Measurements from ENCODE around the gene MAGI1. TPM values are rescaled to one million over a fixed set of nuclear protein-coding genes. Genes with fewer than 3 reads are reported as not detected.

MAGI1 gene
- total RNA-seq, 1 donor from 2014 or later: 5.0 TPM

DNA sequence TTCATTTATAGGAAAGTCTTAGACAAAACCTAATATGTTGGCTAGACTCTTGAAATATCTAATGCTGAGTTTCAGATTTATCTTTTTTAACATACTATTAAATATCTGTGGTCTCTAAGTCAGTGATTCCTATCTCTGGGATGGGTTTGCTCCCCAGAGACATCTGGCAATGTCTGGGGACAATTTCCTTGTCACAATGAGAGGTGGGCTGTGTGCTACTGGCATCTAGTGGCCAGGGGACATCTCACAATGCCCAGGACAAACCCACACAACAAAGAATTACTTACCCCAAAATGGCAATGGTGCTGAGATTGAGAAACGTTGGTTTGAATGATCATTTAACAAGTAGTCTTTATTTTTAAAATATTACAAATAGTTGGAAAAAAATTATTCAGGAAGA is 602.1 kb downstream of the MAGI1 start:
- FAIRE-seq: no peak
- no peak overlapping the region for H3K4me3 ChIP-seq (ENCODE audit: low read depth, low read length)
- H3K36me3 ChIP-seq (ENCODE audit: control insufficient read depth, insufficient read depth, low read length): no peaks in the 10 kb centered on the region
- TF ChIP-seq, protein P1, sequence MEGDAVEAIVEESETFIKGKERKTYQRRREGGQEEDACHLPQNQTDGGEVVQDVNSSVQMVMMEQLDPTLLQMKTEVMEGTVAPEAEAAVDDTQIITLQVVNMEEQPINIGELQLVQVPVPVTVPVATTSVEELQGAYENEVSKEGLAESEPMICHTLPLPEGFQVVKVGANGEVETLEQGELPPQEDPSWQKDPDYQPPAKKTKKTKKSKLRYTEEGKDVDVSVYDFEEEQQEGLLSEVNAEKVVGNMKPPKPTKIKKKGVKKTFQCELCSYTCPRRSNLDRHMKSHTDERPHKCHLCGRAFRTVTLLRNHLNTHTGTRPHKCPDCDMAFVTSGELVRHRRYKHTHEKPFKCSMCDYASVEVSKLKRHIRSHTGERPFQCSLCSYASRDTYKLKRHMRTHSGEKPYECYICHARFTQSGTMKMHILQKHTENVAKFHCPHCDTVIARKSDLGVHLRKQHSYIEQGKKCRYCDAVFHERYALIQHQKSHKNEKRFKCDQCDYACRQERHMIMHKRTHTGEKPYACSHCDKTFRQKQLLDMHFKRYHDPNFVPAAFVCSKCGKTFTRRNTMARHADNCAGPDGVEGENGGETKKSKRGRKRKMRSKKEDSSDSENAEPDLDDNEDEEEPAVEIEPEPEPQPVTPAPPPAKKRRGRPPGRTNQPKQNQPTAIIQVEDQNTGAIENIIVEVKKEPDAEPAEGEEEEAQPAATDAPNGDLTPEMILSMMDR (IDR thresholded peaks at IDR 0.05; ENCODE audit: insufficient read depth, low read length, severe bottlenecking): peak; percentile 16
- H3K27me3 ChIP-seq (ENCODE audit: control insufficient read depth, insufficient read depth, low read length): no peaks in the 10 kb centered on the region
- DNase-seq (ENCODE audit: low read depth): no peak

DNA sequence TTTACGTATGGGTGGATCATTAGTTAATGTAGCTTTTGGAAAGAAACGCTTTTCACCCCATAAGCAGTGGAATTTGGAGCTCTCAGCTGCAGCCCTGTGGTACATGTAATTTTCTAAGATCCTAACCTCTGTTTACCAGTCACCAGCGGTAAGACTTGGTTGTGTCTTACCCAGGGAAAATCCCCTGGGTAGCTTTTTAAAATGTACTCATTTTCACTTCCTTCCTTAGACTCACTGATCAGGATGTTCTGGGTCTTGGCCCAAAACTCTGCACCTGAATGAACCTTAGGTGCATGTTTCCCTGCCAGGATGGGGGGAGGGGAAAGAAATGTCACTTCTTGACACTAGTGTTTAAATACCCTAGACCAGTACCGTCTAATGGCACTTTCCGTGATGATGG is 605.2 kb downstream of the MAGI1 start:
- no peaks in the 10 kb centered on the region for H3K27me3 ChIP-seq (ENCODE audit: control insufficient read depth, insufficient read depth, low read length)
- TF ChIP-seq, protein P1 (IDR thresholded peaks at IDR 0.05; ENCODE audit: insufficient read depth, low read length, severe bottlenecking): no peak
- H3K4me3 ChIP-seq (ENCODE audit: low read depth, low read length): no peak overlapping the region
- no peak for FAIRE-seq
- H3K36me3 ChIP-seq (ENCODE audit: control insufficient read depth, insufficient read depth, low read length): no peaks in the 10 kb centered on the region
- DNase-seq (ENCODE audit: low read depth): no peak

DNA sequence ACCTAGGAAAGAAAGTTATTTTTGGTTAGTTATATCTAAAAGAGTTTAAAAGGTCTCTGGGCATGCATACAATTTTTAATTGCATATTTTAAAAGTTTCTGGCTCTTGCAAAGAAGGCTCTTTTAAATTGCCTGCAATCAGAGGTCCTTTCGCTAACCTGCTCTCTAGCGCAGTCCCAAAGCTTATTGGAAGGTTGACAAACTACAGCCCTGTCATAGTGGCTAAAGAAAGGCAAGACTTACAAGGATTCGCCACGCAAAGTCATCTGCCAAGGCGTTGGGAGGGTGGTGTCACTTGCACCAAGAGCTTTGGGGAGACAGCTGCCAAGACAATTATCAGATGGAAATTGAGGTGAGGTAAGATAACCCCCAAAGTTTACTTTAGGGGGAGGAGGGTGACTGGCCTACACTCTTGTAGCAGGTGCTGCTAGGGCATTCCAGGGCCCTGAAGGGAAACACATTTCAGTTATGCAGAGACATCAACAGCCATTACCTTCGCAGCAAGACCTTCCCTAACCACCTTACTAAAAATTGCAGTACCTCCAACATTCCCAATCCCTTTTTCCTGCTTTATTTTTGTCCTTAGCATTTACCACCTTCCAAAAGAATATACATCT is 606.2 kb downstream of the MAGI1 start:
- TF ChIP-seq, protein P1 (IDR thresholded peaks at IDR 0.05; ENCODE audit: insufficient read depth, low read length, severe bottlenecking): no peak
- FAIRE-seq: no peak

DNA sequence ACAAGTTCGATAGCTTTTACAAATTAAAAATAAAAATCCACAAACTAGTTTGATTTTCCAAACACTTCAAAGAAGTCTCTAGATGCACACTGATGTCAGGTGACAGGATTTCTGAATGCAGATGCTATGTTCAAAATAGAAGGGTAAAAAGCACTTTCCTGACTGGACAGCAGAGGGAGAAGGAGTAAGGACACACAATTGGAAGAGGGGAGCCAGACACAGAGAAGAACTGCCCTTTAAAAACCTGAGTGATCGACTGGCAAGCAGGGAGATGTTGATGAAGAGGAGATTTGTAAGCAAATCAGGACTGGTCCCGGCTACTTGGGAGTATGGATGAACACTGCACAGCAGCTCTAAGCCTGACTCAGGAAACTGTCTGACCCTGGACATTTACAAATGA is 612.8 kb downstream of the MAGI1 start:
- H3K36me3 ChIP-seq (ENCODE audit: control insufficient read depth, insufficient read depth, low read length): no peaks in the 10 kb centered on the region
- no peak overlapping the region for H3K4me3 ChIP-seq (ENCODE audit: low read depth, low read length)
- FAIRE-seq (no peak), DNase-seq (ENCODE audit: low read depth) (peak; percentile 23)
- no peaks in the 10 kb centered on the region for H3K27me3 ChIP-seq (ENCODE audit: control insufficient read depth, insufficient read depth, low read length)
- TF ChIP-seq, protein P1 (IDR thresholded peaks at IDR 0.05; ENCODE audit: insufficient read depth, low read length, severe bottlenecking): peak; percentile 43

More for the DNA sequence above, 606.2 kb downstream of the MAGI1 start:
- no peak for DNase-seq (ENCODE audit: low read depth)
- Histone ChIP-seq H3K4me3 (ENCODE audit: low read depth, low read length) (no peak overlapping the region), H3K27me3 (ENCODE audit: control insufficient read depth, insufficient read depth, low read length) (no peaks in the 10 kb centered on the region), H3K36me3 (ENCODE audit: control insufficient read depth, insufficient read depth, low read length) (no peaks in the 10 kb centered on the region)

DNA sequence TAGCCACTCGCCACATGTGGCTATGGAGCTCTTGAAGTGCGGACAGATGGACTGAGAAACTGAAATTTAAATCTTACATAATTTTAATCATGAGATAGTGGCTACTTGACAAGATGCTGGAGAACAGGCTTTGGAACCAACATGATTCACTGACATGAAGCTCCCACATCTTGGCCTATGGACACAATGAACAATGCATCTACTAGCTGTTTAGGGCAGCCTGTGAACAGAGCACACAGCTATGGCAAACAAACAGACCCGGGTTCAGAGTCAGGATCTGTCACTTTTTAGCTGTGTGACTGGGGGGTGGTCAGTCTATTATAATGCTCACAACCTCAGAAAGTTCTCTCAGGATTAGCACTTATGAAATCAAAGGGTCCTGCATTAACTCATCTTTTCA is 616.6 kb downstream of the MAGI1 start:
- H3K27me3 ChIP-seq (ENCODE audit: control insufficient read depth, insufficient read depth, low read length): no peaks in the 10 kb centered on the region
- H3K36me3 ChIP-seq (ENCODE audit: control insufficient read depth, insufficient read depth, low read length): no peaks in the 10 kb centered on the region
- H3K4me3 ChIP-seq (ENCODE audit: low read depth, low read length): no peak overlapping the region
- no peak for DNase-seq (ENCODE audit: low read depth)
- TF ChIP-seq, protein P1 (IDR thresholded peaks at IDR 0.05; ENCODE audit: insufficient read depth, low read length, severe bottlenecking): no peak
- no peak for FAIRE-seq

DNA sequence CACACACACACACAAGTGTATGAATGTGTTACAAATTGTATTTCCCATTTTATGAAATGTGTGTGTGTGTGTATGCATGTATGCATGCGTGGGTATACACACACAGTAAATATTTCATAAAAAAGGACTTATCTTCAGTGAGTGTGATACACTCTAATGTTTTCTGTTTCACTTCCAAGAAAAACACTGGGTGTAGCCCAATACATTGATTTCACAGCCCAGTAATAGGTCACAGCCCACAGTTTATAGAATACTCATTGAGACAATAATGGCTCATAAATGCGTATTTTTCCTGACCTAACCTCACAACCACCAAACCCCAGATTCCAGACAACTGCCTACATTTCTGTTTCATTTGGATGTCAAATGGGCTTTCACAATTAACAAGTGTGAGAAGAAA is 619.5 kb downstream of the MAGI1 start:
- FAIRE-seq (no peak), DNase-seq (ENCODE audit: low read depth) (no peak)
- Histone ChIP-seq H3K36me3 (ENCODE audit: control insufficient read depth, insufficient read depth, low read length) (no peaks in the 10 kb centered on the region), H3K27me3 (ENCODE audit: control insufficient read depth, insufficient read depth, low read length) (no peaks in the 10 kb centered on the region), H3K4me3 (ENCODE audit: low read depth, low read length) (no peak overlapping the region)
- TF ChIP-seq, protein P1 (IDR thresholded peaks at IDR 0.05; ENCODE audit: insufficient read depth, low read length, severe bottlenecking): no peak

Measured in bronchial epithelial cell (primary cell).